Lower lobe of right lung (tissue), 2 donors: ENCODE data around the gene SKAP2. TPM values are rescaled to one million over a fixed set of nuclear protein-coding genes. Genes with fewer than 3 reads are reported as not detected.

Experiments
- ATAC-seq, 2 donors: fragments of 200-7000 bp; cut with Tn5 transposase; one replicate each; pipeline ENCODE4 v1.9.1; 2020 to 2022; ENCODE audit warnings: mild to moderate bottlenecking in 2 of 2, moderate library complexity in 2 of 2
- DNase-seq: peaks from one replicate; pipeline ENCODE4 v3.0.0-alpha.2; 2020
- H3K27ac ChIP-seq: fragments of 200-600 bp; one replicate; pipeline ENCODE4 v1.8.0; 2022
- H3K27me3 ChIP-seq: fragments of 200-600 bp; one replicate; pipeline ENCODE4 v1.8.0; 2022; ENCODE audit warnings: low read depth
- H3K36me3 ChIP-seq: fragments of 200-600 bp; one replicate; pipeline ENCODE4 v1.8.0; 2022; ENCODE audit warnings: mild to moderate bottlenecking
- H3K4me1 ChIP-seq: fragments of 200-600 bp; one replicate; pipeline ENCODE4 v1.8.0; 2022
- H3K4me3 ChIP-seq: fragments of 200-600 bp; one replicate; pipeline ENCODE4 v1.8.0; 2022; ENCODE audit warnings: mild to moderate bottlenecking
- H3K9me3 ChIP-seq: fragments of 200-600 bp; one replicate; pipeline ENCODE4 v1.8.0; 2022
- CTCF ChIP-seq: fragments of 200-600 bp; IDR thresholded peaks from one replicate; pipeline ENCODE4 v1.8.0; 2022; ENCODE audit warnings: antibody characterized with exemption, mild to moderate bottlenecking
- intact Hi-C: fragments of 100-400 bp; cut with DNase I; formaldehyde crosslinking; loops from one replicate; pipeline ENCODE4 v1.11.0; 2022
- total RNA-seq: library from RNA; stranded (reverse); fragmentation: NEBNext Ultra II Directional; extraction: Animal tissue kit (Norgen Biotek cat#: 25700); gene quantifications from one replicate; pipeline ENCODE4 v1.2.1, GENCODE V29; 2021
- donor health status: DM: no; HTN: yes; CAD: no; lungs with severe emphysema.

Gene SKAP2
- total RNA-seq, 1 donor from 2014 or later, result 75.0 TPM

GRCh38 chr7:26857506-26858240 lies 6.7 kb downstream of the SKAP2 start:
- no peak for TF ChIP-seq CTCF
- peak; percentile 50 for DNase-seq
- intact Hi-C loops, result loop anchor here (5.0 kb wide), 1 partner anchor 285 kb away; the partner anchor contains the start of gene HOXA5
- Histone ChIP-seq H3K27me3 (no peaks in the 10 kb centered on the region), H3K27ac (peak overlapping the region; percentile 85), H3K4me3 (peak overlapping the region; percentile 44), H3K9me3 (no peaks in the 10 kb centered on the region), H3K36me3 (no peaks in the 10 kb centered on the region), H3K4me1 (peaks cover 48% of the 10 kb centered on the region)
- ATAC-seq, result peak; percentile 47 to 59

GRCh38 chr7:26857170-26857505 lies 7.3 kb downstream of the SKAP2 start:
- Histone ChIP-seq H3K36me3 (no peaks in the 10 kb centered on the region), H3K27me3 (no peaks in the 10 kb centered on the region), H3K27ac (peak overlapping the region; percentile 85), H3K4me3 (peak overlapping the region; percentile 44), H3K9me3 (no peaks in the 10 kb centered on the region), H3K4me1 (peaks cover 43% of the 10 kb centered on the region)
- intact Hi-C loops, result loop anchor here (5.0 kb wide), 1 partner anchor 285 kb away; the partner anchor contains the start of gene HOXA5
- no peak for DNase-seq
- TF ChIP-seq CTCF, result no peak
- ATAC-seq, result no peak

- Histone ChIP-seq H3K27me3 (no peaks in the 10 kb centered on the region), H3K9me3 (no peaks in the 10 kb centered on the region), H3K4me1 (peaks cover 37% of the 10 kb centered on the region), H3K27ac (peak overlapping the region; percentile 85), H3K36me3 (no peaks in the 10 kb centered on the region), H3K4me3 (peak overlapping the region; percentile 44)
- intact Hi-C loops, result loop anchor here (5.0 kb wide), 1 partner anchor 286 kb away; the partner anchor contains the start of gene HOXA5
- DNase-seq (no peak), ATAC-seq (no peak)
- TF ChIP-seq CTCF, result no peak
Measured at GRCh38 chr7:26856176-26856985, 8.0 kb downstream of the SKAP2 start.

GRCh38 chr7:26854876-26855855 lies 9.2 kb downstream of the SKAP2 start:
- intact Hi-C loops, result loop anchor here (5.0 kb wide), 1 partner anchor 287 kb away; the partner anchor contains the start of gene HOXA5

More at GRCh38 chr7:26854876-26855855, 9.2 kb downstream of the SKAP2 start:
- no peak for TF ChIP-seq CTCF
- H3K36me3 ChIP-seq, result no peaks in the 10 kb centered on the region
- H3K4me3 ChIP-seq, result peak overlapping the region; percentile 44
- no peak for ATAC-seq
- no peaks in the 10 kb centered on the region for H3K27me3 ChIP-seq
- peak overlapping the region; percentile 85 for H3K27ac ChIP-seq
- no peaks in the 10 kb centered on the region for H3K9me3 ChIP-seq
- H3K4me1 ChIP-seq, result peaks cover 26% of the 10 kb centered on the region
- DNase-seq, result no peak
